SW 1271 (cell line): ENCODE results near the gene EVA1C.
"Not testable (repeated sequence)": the region's sequence is repeated elsewhere in the genome, so short reads cannot be mapped to it uniquely, and the experiment has no call there.

ENCODE experiments used
- DNase-seq, 2 experiments: peaks; one replicate each; lab custom pipeline; 2025; lab: John Stamatoyannopoulos, UW

EVA1C gene

GRCh38 chr21:32530809-32531208 is 118.3 kb downstream of the EVA1C start:
- DNase-seq, result not testable (repeated sequence)

GRCh38 chr21:32531561-32531960 is 119.1 kb downstream of the EVA1C start:
- DNase-seq, result not testable (repeated sequence)

DNA sequence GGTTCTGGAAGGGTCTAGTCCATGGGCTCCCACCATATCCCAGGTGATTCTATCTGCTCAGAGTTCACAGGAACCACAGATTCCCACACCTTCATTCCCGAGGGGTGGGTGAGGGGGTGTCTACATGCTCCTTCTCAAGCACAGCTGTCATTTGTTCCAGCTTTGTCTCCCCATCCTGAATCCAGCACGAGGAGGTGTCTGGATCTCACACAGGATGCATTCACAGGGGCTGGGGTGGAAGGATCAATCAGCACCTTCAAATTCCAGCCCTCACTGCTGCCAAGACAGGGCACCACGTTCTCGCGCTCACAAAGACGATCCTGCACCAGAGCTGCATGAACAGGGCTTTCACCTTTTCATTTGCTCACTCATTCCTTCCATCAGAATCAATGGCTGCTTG is 120.1 kb downstream of the EVA1C start:
- DNase-seq, result no peak

- DNase-seq, result no peak
Measured at GRCh38 chr21:32533053-32533452, 120.5 kb downstream of the EVA1C start.

DNA sequence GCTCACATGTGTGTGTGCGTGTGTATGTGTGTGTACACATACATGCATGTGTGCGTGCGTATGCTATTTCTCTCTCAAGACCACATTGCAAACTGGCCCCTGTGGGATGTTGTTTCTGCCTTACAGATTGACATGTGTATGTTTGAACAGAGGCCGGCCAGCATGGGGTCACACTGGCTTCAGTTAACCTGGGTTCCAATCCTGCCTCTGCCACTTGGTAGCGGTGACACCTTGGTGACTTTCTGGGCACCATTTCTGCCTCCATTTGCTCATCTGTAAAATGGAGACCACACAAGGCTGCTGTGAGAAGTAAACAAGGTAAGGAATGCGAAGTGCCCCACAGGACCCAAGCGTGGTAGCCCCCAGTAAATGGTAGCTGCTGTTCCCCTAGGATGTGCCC is 121.1 kb downstream of the EVA1C start:
- no peak for DNase-seq

DNA sequence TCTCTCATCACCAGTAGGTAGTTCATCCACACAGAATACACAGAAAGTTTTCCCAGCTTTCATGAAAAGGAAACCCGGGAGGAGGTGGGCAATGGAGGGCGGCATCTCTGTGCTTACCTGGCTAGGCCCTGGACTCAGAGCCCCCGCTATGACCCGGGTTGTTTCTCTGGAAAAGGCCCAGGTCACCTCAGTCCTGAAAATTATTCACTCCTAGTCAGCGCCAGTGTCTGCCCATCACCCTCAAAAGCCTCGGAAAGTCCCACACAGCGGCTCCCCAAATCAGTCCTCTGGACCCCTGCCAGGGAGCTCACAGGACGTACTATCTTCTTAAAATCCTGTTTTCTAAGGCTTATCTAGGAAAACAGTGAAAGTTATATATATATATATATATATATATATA is 121.6 kb downstream of the EVA1C start:
- DNase-seq, result no peak

GRCh38 chr21:32535612-32536011 is 123.1 kb downstream of the EVA1C start:
- no peak for DNase-seq

GRCh38 chr21:32537569-32537881 is 125.0 kb downstream of the EVA1C start:
- no peak for DNase-seq

DNA sequence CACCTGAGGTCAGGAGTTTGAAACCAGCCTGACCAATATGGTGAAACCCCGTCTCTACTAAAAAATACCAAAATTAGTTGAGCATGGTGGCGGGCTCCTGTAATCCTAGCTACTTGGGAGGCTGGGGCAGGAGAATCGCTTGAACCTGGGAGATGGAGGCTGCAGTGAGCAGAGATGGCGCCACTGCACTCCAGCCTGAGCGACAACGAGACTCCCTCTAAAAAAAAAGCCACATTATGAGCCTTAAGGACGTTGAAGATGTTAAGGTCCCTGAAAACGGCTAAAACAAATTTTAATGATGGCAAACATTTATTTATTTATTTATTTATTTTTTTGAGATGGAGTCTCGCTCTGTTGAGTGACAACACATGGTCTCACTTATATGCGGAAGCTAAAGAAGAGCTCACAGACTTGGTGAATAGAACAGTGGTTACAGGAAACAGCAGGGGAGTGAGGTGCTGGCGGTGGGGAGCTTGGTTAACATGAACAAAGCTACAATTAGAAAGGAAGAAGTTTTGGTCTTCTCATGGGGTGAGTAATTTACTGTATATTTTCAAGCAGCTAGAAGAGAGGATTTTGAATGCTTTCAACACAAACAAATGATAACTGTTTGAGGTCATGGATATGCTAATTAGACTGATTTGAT is 125.8 kb downstream of the EVA1C start:
- DNase-seq, result no peak

- no peak for DNase-seq
Measured at GRCh38 chr21:32539378-32539777, 126.9 kb downstream of the EVA1C start.

- DNase-seq, result not testable (repeated sequence)
Measured at GRCh38 chr21:32543056-32543455, 130.6 kb downstream of the EVA1C start.

- no peak for DNase-seq
Measured at GRCh38 chr21:32543975-32544374, 131.5 kb downstream of the EVA1C start.

DNA sequence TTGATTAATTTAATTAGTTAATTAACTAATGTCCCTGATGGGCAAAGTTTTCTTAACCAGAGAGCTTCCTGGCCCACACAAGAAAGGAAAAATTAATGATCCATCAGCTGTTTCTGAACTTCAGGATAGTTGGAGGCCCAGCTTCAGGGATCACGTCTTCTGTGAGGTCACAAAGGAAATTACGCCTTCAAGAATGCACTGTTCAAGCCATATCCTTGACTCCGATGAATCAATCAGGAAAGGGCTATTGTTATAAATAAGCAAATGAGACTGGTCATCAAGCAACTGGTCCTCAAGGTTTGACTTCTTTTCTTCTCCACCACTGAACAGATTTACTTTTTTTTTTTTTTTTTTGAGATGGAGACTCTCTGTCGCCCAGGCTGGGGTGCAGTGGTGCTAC is 132.2 kb downstream of the EVA1C start:
- no peak for DNase-seq

DNA sequence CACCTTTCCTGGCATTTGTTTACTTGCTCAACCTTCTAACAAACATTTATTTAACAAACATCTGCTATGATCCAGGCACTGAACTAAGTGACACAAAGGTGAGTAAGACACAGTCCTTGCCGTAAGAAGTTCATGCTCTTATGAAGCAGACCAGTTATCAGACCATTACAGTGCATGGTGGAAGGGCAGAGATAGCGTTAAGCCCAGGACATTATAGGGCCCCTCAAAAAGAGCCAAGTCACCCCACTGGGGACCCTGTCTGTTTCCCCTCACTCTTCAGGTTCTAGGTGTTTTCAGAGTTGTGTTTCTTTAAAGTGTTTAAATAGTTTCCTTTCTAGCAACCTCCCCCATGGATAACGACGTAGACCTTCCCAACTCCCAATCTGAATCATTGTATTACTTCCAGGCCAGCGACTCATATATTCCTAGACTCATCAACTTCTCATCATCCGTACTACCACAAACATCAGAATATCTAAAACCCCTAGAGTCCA is 133.5 kb downstream of the EVA1C start:
- DNase-seq, result no peak

GRCh38 chr21:32547018-32547417 is 134.5 kb downstream of the EVA1C start:
- no peak for DNase-seq

GRCh38 chr21:32548978-32549377 is 136.5 kb downstream of the EVA1C start:
- no peak for DNase-seq

DNA sequence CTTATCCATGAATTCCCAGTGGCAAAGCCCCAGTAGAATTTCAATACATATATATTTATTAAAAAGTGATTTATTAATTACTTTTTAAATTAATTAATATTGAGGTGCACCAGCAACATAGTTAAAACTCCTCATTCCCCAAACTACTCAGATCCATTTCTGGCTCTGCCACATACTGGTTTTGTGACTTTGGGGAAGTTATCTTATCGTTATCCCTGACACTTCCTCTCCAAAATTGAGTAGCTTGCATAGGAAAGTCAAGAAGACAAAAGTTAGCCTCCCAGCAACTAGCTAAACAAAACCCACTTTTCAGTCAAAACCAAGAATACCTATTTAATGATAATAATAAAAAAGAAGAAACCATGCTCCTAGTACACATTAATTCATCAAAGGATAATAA is 136.9 kb downstream of the EVA1C start:
- DNase-seq, result no peak

GRCh38 chr21:32549886-32550285 is 137.4 kb downstream of the EVA1C start:
- no peak for DNase-seq

DNA sequence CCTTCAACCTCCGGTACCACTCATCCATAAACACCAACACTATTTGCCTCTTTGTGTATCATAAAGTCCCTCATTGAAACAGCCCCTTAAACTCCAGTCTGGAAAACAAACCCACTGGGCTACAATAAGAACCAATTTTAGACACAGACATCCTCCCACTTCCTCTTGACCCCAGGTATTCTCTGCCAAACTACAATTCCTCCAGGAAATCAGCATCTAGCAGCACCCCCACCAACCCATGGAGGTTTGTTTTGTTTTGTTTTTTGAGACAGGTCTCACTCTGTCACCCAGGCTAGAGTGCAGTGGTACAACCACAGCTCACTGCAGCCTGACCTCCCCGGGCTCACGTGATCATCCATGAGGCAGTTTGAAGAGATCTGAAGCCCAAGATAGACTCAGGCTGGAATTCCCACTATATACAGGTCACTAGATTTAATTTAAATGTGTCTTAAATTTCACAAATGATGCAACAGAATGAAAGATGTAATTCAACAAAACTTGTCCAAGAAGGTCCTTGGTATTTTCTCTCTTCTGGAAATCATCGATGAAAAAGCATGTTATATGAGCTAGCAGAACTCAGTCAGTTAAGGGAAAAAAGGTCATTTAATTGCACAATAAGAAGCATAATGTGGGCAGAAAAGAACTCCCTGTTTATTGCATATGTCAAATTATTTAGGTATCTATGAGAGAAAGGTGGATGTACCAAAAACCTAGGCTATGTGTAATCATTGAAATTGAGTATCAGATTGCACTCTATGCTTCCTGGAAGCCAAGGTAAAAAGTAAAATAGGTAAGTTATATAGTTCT is 142.5 kb downstream of the EVA1C start:
- DNase-seq, result no peak

DNA sequence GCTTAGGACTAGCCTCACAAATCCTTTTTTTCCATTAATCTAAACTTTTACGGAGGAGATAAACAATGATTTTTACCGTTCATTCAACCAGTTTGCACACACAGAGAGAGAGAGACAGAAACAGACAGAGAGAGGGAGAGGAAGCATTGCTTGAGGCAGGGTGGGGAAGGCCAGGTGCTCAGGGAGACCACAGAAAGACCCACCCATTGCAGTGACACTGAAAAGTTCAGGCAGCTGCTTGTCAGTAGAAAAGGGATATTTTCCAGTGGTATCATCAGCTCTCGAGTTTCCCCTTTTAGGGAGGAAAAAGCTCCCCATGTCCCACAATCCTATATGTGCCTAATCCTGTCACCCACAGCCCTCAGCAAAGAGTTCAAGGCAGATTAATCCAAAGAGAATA is 145.6 kb downstream of the EVA1C start:
- no peak for DNase-seq

- DNase-seq, result no peak
Measured at GRCh38 chr21:32559006-32559610, 146.6 kb downstream of the EVA1C start.

GRCh38 chr21:32560896-32561295 is 148.4 kb downstream of the EVA1C start:
- no peak for DNase-seq

GRCh38 chr21:32561476-32561875 is 149.0 kb downstream of the EVA1C start:
- DNase-seq, result not testable (repeated sequence)
